Measurements from ENCODE around the gene WDR53.
A peak's percentile ranks its signal among the peaks of the same experiment; 100 is the strongest.

Gene WDR53

DNA sequence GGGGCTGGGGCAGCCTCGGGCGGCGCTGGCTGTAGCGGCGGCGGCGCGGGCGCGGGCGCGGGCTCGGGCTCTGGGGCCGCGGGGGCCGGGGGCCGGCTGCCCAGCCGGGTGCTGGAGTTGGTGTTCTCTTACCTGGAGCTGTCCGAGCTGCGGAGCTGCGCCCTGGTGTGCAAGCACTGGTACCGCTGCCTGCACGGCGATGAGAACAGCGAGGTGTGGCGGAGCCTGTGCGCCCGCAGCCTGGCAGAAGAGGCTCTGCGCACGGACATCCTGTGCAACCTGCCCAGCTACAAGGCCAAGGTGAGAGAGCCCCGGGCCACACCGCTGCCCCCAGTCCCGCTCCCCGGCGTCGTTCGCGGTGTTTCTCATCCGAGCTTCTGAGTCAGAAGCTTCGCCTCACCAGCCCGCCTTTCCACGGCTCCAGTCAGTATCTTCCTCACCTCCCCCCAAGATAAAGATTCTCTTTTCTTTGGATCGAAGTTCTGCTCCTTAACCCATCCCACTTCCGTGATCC lies 706 bp upstream of the WDR53 start:
- no peaks in the 10 kb centered on the region for H3K27me3 ChIP-seq (replicated peaks; ENCODE audit: control insufficient read depth, insufficient read depth, low read length)
- DNase-seq (ENCODE audit: extremely low read depth, insufficient read length), result peak; percentile 70
- peak overlapping the region; percentile 100 for H3K4me3 ChIP-seq (replicated peaks; ENCODE audit: low read depth, low read length)
- TF ChIP-seq, protein P1, sequence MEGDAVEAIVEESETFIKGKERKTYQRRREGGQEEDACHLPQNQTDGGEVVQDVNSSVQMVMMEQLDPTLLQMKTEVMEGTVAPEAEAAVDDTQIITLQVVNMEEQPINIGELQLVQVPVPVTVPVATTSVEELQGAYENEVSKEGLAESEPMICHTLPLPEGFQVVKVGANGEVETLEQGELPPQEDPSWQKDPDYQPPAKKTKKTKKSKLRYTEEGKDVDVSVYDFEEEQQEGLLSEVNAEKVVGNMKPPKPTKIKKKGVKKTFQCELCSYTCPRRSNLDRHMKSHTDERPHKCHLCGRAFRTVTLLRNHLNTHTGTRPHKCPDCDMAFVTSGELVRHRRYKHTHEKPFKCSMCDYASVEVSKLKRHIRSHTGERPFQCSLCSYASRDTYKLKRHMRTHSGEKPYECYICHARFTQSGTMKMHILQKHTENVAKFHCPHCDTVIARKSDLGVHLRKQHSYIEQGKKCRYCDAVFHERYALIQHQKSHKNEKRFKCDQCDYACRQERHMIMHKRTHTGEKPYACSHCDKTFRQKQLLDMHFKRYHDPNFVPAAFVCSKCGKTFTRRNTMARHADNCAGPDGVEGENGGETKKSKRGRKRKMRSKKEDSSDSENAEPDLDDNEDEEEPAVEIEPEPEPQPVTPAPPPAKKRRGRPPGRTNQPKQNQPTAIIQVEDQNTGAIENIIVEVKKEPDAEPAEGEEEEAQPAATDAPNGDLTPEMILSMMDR (IDR thresholded peaks at IDR 0.05; ENCODE audit: insufficient read depth, low read length, poor library complexity, severe bottlenecking), result no peak
- H3K36me3 ChIP-seq (ENCODE audit: control insufficient read depth, insufficient read depth, low read length), result no peaks in the 10 kb centered on the region; the same call in 1 of the 2 replicates

DNA sequence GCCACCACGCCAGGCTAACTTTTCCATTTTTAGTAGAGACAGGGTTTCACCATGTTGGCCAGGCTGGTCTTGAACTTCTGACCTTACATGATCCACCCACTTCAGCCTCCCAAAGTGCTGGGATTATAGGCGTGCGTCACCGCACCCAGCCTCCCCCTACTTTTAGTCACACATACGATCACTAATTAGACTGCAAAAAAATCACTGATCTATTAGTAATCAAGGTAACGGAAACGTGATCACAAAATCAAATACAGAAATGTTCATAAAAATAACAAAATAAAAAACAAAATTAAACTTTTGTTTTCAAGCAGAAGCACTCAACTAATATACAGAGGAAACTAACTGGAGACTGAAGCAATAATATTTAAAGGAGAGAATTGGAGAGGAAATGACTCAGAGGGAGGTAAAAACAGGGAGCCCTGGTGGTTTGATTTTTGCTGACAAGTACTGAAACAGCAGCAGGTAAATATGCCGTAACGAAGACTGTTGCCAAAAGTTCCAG lies 4.6 kb downstream of the WDR53 start:
- H3K36me3 ChIP-seq (ENCODE audit: control insufficient read depth, insufficient read depth, low read length), result no peaks in the 10 kb centered on the region; the same call in 1 of the 2 replicates
- H3K4me3 ChIP-seq (replicated peaks; ENCODE audit: low read depth, low read length), result no peak overlapping the region
- H3K27me3 ChIP-seq (replicated peaks; ENCODE audit: control insufficient read depth, insufficient read depth, low read length), result no peaks in the 10 kb centered on the region
- TF ChIP-seq, protein P1 (IDR thresholded peaks at IDR 0.05; ENCODE audit: insufficient read depth, low read length, poor library complexity, severe bottlenecking), result no peak
- no peak for DNase-seq (ENCODE audit: extremely low read depth, insufficient read length)

DNA sequence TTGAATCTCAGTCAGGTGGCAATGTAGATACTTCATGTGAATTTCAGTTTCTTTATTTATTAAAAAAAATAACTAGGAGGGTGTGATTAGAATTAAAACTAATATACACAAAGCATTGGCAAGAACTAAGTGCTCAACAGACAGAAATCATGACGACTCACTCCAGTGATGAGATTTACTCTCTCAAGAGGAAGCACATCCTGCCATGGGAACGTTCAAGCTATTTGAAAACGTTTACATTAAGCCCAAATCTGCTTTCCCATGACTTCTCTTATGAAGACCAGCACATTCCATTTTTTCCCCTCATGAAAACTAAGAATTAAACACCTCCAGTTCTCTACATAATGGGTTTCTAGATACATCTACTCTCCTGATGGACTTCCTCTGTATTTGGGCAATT lies 8.5 kb downstream of the WDR53 start:
- Histone ChIP-seq H3K4me3 (replicated peaks; ENCODE audit: low read depth, low read length) (no peak overlapping the region), H3K36me3 (ENCODE audit: control insufficient read depth, insufficient read depth, low read length) (no peaks in the 10 kb centered on the region; the same call in 1 of the 2 replicates), H3K27me3 (replicated peaks; ENCODE audit: control insufficient read depth, insufficient read depth, low read length) (no peaks in the 10 kb centered on the region)
- TF ChIP-seq, protein P1 (IDR thresholded peaks at IDR 0.05; ENCODE audit: insufficient read depth, low read length, poor library complexity, severe bottlenecking), result no peak
- no peak for DNase-seq (ENCODE audit: extremely low read depth, insufficient read length)

DNA sequence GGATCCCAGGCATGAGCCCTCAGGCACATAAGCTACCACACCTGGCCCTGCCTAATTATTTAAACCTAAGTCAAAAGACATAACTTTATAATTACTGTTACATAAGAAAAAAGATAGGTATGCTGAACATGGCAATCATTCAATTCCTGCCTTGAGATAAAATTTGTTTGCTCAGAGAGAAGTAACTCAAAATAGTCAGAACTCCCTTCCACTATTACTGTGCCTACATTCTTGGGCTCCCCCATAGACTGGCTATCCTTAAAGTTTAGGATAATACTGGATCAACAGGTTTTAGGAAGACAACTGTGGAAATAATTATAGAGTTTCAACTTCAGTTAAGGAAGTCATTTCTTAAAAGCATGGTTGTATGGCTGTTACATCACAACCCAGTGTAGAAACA lies 9.9 kb downstream of the WDR53 start:
- TF ChIP-seq, protein P1 (IDR thresholded peaks at IDR 0.05; ENCODE audit: insufficient read depth, low read length, poor library complexity, severe bottlenecking), result no peak
- no peak for DNase-seq (ENCODE audit: extremely low read depth, insufficient read length)

DNA sequence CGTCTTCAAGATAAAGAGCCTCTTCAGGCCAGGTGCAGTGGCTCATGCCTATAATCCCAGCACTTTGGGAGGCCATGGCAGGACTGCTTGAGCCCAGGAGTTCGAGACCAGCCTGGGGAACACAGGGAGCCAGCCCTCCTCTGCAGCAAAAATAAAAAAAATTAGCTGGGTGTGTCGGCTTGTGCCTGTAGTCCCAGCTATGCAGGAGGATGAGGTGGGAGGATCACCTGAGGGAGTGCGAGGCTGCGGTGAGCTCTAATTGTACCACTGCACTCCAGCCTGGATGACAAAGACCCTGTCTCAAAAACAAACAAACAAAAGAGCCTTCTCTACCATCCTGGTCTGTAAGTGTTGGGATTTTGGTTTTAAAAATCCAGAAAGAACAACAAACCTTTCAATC lies 11.1 kb downstream of the WDR53 start:
- no peak for DNase-seq (ENCODE audit: extremely low read depth, insufficient read length)
- TF ChIP-seq, protein P1 (IDR thresholded peaks at IDR 0.05; ENCODE audit: insufficient read depth, low read length, poor library complexity, severe bottlenecking), result no peak
- Histone ChIP-seq H3K36me3 (ENCODE audit: control insufficient read depth, insufficient read depth, low read length) (no peaks in the 10 kb centered on the region; the same call in 1 of the 2 replicates), H3K4me3 (replicated peaks; ENCODE audit: low read depth, low read length) (no peak overlapping the region), H3K27me3 (replicated peaks; ENCODE audit: control insufficient read depth, insufficient read depth, low read length) (no peaks in the 10 kb centered on the region)

More for the DNA sequence above, 9.9 kb downstream of the WDR53 start:
- H3K36me3 ChIP-seq (ENCODE audit: control insufficient read depth, insufficient read depth, low read length), result no peaks in the 10 kb centered on the region; the same call in 1 of the 2 replicates
- no peaks in the 10 kb centered on the region for H3K27me3 ChIP-seq (replicated peaks; ENCODE audit: control insufficient read depth, insufficient read depth, low read length)
- no peak overlapping the region for H3K4me3 ChIP-seq (replicated peaks; ENCODE audit: low read depth, low read length)

DNA sequence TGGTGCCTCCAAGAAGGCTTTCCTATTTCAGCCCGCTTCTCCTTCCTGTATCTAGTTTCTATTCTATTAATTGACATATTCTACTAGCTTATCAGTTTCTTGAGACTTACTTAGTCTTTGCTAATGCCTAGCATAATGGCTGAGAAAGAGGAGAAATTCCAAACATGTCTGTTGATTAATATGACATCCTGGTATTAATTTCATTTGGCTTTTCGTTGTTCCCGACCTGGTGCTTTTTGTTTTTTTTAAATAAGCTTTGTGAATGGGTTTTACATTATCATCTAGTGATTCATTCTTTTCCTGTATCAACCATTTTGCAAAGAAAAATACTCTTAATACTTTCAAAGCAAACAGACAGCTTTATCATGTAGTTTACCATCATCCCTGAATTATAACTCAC lies 13.1 kb downstream of the WDR53 start:
- no peak for DNase-seq (ENCODE audit: extremely low read depth, insufficient read length)
- H3K27me3 ChIP-seq (replicated peaks; ENCODE audit: control insufficient read depth, insufficient read depth, low read length), result no peaks in the 10 kb centered on the region
- TF ChIP-seq, protein P1 (IDR thresholded peaks at IDR 0.05; ENCODE audit: insufficient read depth, low read length, poor library complexity, severe bottlenecking), result no peak
- no peaks in the 10 kb centered on the region for H3K36me3 ChIP-seq (ENCODE audit: control insufficient read depth, insufficient read depth, low read length)
- H3K4me3 ChIP-seq (replicated peaks; ENCODE audit: low read depth, low read length), result no peak overlapping the region

Measured in GM06990 (cell line).